NCI-H187 treated with DMSO at 0.1 percent for 48 hours (cell line): Measurements from ENCODE around the gene PEMT.
"Not testable (repeated sequence)": the region's sequence is repeated elsewhere in the genome, so short reads cannot be mapped to it uniquely, and the experiment has no call there.

Experiments used
- DNase-seq: peaks from one replicate; lab custom pipeline; 2025; lab: John Stamatoyannopoulos, UW

Gene PEMT, protein sequence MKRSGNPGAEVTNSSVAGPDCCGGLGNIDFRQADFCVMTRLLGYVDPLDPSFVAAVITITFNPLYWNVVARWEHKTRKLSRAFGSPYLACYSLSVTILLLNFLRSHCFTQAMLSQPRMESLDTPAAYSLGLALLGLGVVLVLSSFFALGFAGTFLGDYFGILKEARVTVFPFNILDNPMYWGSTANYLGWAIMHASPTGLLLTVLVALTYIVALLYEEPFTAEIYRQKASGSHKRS

DNA sequence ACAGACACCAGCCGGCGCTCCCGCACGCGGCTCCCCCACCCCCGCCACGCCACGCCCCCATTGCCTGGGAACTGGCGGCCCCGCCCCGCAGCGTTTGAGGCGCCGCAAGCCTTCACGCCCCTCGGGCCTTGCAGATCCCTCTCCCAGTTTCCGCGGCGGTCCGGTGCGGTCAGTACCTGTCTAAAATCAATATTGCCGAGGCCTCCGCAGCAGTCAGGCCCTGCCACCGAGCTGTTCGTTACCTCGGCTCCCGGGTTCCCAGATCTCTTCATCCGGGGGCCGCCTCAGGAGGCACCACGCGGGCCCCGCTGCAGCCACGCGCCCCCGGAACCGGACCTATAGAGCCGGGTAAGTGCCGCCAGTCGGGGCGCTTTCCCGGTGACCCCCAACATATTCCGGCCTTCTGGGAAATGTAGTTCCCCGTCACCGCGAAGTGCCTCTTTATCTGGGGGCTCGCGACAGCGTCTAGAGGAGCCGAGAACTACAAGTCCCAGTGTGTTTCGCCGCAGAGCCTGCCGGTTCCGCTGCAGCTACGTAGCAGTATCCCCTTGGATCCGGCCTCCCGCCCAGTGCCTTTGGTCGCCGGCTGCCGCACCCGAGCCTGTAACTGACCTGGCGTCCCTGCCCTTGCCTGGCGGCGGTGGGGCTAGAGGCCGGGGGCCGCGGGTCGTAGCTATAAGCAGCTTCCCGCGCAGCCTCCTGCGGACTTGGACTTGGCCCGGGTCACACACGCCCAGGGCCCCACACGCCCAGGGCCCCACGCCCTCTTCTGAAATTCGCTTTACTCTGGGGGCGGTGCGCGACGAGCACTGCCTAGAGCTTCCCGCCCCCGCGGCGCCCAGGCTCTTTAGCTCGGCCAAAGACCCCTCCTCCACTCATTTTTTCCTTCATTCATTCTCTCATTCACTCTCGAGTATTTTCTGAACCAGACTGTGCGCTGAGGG, at the start of gene PEMT:
Gene PEMT (minus strand): TSS at position 354 of the 944 bp plus-strand sequence. CDS start 82 bp downstream, at position 272.
- DNase-seq, result peak; percentile 61

DNA sequence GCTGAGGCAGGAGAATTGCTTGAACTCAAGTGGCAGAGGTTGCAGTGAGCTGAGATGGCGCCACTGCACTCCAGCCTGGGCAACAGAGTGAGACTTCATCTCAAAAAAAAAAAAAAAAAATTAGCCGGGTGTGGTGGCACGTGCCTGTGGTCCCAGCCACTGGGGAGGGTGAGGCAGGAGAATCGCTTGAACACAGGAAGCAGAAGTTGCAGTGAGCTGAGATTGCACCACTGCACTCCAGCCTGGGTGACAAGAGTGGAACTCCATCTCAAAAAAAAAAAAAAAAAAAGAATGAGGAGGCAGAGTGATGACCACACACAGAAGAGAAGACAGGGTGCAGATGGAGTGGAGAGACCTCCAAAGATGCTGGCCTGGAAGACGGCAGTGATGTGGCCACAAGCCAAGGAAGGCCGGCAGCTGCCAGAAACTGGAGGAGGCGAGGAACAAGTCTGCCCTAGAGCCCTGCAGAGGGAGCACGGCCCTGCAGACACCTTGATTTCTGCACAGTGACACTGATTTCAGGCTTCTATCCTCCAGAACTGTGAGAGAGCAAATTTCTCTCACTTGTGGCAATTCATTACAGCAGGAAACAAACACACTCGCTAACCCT, 48.3 kb upstream of the PEMT start:
- DNase-seq, result not testable (repeated sequence)

- DNase-seq, result no peak
Measured at GRCh38 chr17:17638467-17638866, 47.0 kb upstream of the PEMT start.

DNA sequence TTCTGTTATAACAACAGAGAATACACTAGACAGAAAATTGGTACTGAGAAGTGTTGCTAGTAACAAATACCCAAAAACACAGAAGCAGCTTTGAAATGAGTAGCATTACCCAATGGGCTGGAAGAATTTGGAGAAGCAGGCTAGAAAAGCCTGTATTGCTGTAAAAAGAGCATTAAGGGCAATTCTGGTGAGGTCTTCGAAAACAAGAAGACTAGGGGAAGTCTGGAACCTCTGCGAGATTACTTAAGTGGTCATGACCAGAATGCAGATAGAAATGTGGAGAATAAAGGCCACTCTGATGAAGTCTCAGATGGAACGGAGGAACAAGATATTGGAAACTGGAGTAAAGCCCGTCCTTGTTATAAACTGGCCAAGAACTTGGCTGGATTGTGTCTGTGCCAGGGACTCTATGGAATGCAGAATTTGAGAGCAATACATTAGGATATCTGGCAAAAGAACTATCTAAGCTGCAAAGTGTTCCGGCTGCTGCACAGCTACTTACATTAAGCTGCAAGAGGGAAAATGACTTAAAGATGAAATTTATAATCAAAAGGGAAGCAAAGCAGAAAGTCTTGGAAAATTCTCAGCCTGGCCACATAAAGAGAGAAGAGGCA, 44.9 kb upstream of the PEMT start:
- DNase-seq, result no peak

DNA sequence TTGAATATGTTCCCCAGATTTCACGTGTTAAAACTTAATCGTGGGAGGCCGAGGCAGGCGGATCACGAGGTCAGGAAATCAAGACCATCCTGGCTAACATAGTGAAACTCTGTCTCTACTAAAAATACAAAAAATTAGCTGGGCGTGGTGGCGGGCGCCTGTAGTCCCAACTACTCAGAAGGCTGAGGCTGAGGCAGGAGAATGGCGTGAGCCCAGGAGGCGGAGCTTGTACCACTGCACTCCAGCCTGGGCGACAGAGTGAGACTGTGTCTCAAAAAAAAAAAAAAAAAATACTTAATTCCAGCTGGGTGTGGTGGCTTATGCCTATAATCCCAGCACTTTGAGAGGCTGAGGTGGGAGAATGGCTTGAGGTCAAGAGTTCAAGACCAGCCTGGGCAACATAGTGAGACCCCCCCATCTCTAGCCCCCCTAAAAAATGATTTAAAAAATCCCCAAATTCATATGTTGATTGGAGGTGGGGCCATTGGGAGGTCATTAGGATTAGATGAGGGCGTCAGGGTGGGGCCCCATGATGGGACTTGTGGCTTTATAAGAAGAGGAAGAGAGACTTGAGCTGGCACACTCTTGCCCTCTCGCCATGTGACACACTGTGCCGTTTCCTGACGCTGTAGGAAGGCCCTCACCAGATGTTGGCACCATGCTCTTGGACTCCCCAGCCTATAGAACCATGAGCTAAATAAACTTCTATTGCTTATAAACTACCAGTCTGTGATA, 44.2 kb upstream of the PEMT start:
- DNase-seq, result not testable (repeated sequence)

DNA sequence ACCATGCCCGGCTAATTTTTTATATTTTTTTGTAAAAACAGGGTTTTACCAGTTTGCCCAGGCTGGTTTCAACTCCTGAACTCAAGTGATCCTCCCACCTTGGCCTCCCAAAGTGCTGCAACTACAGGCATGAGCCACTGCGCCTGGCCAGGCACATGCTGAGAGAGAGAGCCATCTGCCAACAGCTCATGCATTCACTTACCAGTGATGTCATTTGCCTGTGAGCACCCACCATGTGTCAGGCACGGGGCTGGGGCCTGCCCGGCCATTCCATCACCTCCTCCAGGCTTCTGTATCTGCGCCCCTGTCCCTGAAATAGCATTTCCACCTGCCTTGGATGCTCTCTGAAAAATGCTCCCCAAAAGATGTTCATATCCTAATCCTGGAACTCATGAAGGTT, 43.6 kb upstream of the PEMT start:
- no peak for DNase-seq

GRCh38 chr17:17633310-17633709, 41.8 kb upstream of the PEMT start:
- no peak for DNase-seq

DNA sequence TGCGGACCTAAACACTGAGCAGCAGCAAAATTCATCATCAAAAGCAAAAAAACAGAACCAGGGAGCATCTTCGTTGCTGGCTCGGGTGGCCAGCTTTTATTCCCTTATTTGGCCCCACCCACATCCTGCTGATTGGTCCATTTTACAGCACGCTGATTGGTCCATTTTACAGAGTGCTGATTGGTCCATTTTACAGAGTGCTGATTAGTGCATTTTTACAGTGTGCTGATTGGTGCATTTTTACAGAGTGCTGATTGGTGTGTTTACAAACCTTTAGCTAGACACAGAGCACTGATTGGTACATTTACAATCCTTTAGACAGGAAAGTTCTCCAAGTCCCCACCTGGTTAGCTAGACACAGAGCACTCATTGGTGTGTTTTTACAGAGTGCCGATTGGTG, 41.2 kb upstream of the PEMT start:
- DNase-seq, result not testable (repeated sequence)

- no peak for DNase-seq
Measured at GRCh38 chr17:17628388-17629008, 37.0 kb upstream of the PEMT start.

- DNase-seq, result no peak
Measured at GRCh38 chr17:17626840-17627239, 35.3 kb upstream of the PEMT start.

GRCh38 chr17:17626151-17626805, 34.8 kb upstream of the PEMT start:
- DNase-seq, result no peak

DNA sequence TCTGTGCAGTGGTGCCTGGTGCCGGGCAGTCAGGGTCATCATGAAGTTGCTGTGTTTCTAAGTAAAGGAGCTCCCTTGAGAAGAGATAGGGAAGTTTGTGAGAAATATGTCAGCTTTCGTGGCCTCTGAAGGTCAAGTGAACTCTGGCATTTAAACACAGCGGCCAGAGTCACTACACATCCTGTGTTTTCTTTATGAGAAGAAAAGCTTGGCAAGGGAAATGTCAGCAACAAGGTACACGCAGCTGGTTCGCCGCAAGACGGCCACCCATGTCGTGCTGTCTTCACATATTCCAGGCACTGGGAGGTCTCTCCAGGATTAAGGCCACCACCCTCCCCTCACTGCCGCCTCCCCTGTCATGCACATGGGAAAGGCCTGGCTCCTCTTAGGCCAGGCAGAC, 33.2 kb upstream of the PEMT start:
- no peak for DNase-seq

- DNase-seq, result no peak
Measured at GRCh38 chr17:17623904-17624303, 32.4 kb upstream of the PEMT start.

DNA sequence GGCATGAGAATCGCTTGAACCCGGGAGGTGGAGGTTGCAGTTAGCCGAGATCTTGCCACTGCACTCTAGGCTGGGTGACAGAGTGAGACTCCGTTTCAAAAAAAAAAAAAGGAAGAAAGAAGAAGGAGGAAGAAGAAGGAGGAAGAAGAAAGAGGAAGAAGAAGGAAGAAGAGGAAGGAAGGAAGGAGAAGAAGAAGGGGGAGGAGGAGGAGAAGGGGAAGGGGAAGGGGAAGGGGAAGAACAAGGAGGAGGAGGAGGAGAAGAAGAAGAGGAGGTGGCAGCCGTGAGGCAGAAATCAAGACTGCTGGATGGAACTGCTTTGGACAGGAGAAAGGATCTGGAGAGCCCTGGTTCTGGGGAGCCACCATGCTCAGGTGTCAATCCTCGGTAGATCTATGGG, 29.7 kb upstream of the PEMT start:
- no peak for DNase-seq

GRCh38 chr17:17613708-17614114, 22.2 kb upstream of the PEMT start:
- DNase-seq, result no peak

GRCh38 chr17:17612085-17613022, 20.8 kb upstream of the PEMT start:
- no peak for DNase-seq

DNA sequence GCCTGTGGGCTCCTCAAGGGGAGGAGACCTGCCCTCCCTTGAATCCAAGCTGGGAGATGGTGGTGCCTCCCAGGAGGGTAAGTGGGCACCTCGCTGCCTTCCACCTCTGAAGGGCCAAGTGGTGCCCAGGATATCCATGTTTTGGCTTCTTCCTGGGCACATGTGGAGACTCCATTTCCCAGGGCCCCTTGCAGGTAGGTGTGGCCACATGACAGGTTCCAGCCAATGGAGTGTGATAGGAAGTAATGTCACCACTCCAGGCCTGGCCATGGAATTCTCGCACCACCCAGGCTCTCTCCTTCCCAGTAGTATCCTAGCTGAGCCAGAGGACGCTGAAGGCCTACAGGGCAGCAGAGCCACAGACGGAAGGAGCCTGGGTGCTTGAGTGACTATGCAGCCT, 17.6 kb upstream of the PEMT start:
- DNase-seq, result no peak

- no peak for DNase-seq
Measured at GRCh38 chr17:17606416-17607000, 15.0 kb upstream of the PEMT start.

GRCh38 chr17:17605729-17606088, 14.2 kb upstream of the PEMT start:
- DNase-seq, result no peak
